ENCODE data around the gene SLC1A4. TPM values are rescaled to one million over a fixed set of nuclear protein-coding genes. Genes with fewer than 3 reads are reported as not detected.

Gene SLC1A4
- total and polyA plus RNA-seq, 5 experiments from 2014 or later: 0.09 to 1.9 (median 1.2) TPM

DNA sequence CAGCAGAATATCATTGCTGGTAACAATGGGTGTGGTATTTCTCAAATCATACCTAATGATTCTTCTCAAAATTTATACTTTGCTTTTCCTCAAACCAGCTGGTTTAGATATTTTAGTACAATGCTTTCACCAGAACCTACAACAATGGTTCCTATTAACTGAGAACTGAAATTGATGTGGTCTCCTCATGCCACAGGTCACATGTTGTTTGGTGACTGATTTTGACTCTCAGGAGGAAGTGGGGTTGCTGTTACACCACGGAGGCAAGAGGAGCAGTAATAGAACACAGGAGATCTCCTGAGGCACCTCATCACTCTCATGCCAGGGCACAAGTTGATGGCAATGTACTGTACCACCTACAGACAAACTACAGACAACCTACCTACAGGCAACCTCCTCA, 64.0 kb downstream of the SLC1A4 start:
- H3K9me3 Mint-ChIP-seq: no peaks in the 10 kb centered on the region
- H3K4me3 Mint-ChIP-seq: peak overlapping the region; percentile 38 to 81 (median 62)
- POLR2A ChIA-PET: interaction anchor here (0.6 to 1.7 kb wide), 4 partner anchors 12 to 135 kb away, joined by 4 to 5 read pairs (median 5); partner anchors contain the start of gene RAB1A
- H3K27ac Mint-ChIP-seq: peak overlapping the region in 9 of 10 donors; percentile 62 to 88 (median 81)
- H3K36me3 Mint-ChIP-seq: no peaks in the 10 kb centered on the region
- peak in 9 of 10 donors; percentile 16 to 78 (median 55) for DNase-seq
- no peaks in the 10 kb centered on the region for H3K27me3 Mint-ChIP-seq
- H3K4me1 Mint-ChIP-seq: peaks cover 32 to 58% (median 54%) of the 10 kb centered on the region in 4 donors
- peak; percentile 10 to 38 for ATAC-seq

DNA sequence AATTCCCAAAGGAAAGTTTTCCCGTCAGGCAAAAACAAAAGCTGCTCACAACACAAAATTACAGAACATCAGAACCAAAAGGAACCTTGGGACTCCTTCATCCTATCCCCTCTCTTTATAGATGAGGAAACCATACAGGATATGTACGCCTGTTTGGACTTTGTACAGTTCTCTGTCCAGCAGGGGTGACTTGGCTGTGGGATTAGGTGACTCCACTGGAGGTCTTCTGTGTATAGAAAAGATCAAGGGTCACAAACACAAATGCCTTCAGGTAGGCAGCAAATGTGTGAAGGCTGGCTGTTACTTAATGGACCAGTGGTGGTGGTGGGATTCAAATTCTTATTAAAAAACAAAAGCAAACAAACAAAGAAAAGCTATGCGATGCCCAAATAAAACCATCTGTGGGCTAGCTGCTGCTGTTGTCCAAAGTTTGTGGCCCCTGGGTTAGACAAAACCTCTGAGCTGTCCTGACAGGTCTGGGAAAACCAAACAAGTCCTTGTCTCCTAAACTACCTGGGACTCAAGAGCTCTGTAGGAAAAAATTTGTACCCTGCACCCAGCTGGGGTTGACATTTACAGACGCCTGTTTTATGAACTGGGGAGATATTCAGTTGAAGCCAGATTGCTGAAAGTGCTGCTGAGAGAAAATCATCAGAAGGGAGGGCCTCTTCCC, 65.7 kb downstream of the SLC1A4 start:
- Mint-ChIP-seq H3K9me3 (no peaks in the 10 kb centered on the region), H3K4me1 (peaks cover 36 to 75% (median 69%) of the 10 kb centered on the region in 4 donors), H3K27ac (peak overlapping the region in 9 of 10 donors; percentile 48 to 99 (median 95)), H3K27me3 (no peaks in the 10 kb centered on the region), H3K4me3 (peak overlapping the region; percentile 81 to 98 (median 96)), H3K36me3 (no peaks in the 10 kb centered on the region)
- ATAC-seq (no peak), DNase-seq (no peak)
- POLR2A ChIA-PET: interaction anchor here (0.9 to 5.0 kb wide), 11 partner anchors 9 to 1466 kb away, joined by 3 to 64 read pairs (median 5); partner anchors contain the start of genes ACTR2, AFTPH, MDH1 and RAB1A

DNA sequence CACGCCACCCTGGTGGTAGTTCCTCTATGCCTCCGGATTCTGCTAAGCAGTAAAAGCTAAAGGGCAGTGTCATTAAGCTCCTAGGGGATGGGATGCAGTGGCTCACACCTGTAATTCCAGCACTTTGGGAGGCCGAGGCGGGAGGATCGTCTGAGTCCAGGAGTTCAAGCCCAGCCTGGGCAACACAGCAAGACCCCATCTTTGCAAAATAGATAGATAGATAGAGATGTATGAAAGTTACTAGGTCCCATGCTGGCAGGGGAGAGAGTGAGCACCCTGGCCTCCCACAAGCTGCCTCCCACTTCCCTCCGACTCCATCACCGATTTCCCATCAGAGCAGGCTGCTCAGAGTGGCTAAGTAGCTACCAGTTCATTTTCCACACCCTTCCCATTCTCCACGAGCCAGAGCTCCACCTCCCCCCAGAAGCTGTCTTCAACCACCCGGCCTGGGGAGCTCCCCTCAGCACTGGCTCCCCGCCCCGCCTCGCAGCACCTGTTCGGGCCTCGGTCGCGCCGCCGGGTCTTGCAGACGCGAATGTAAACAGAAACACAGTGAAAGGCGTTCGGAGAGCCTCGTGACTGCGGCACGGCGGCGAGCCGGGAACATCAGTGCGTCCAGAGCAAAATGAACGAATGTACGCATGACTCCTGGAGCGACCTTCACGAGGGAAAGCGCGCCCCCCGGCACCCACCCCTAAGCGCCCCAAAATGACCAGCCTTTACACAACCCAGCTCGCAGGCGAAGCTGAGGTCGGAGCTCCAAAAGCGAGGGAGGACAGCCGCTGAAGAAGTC, 66.4 kb downstream of the SLC1A4 start:
- Mint-ChIP-seq H3K9me3 (no peaks in the 10 kb centered on the region), H3K36me3 (peaks cover 0 to 2% (median 0%) of the 10 kb centered on the region in 3 donors), H3K27ac (peak overlapping the region; percentile 79 to 99 (median 96)), H3K4me3 (peak overlapping the region; percentile 81 to 98 (median 96)), H3K4me1 (peaks cover 36 to 82% (median 74%) of the 10 kb centered on the region in 4 donors), H3K27me3 (no peaks in the 10 kb centered on the region)
- DNase-seq (peak in 5 of 10 donors; percentile 59 to 67 (median 60)), ATAC-seq (peak; percentile 43 to 48)
- POLR2A ChIA-PET: interaction anchor here (0.8 to 5.0 kb wide), 17 partner anchors 10 to 1467 kb away, joined by 3 to 64 read pairs (median 5); partner anchors contain the start of genes ACTR2, AFTPH, MDH1 and RAB1A

DNA sequence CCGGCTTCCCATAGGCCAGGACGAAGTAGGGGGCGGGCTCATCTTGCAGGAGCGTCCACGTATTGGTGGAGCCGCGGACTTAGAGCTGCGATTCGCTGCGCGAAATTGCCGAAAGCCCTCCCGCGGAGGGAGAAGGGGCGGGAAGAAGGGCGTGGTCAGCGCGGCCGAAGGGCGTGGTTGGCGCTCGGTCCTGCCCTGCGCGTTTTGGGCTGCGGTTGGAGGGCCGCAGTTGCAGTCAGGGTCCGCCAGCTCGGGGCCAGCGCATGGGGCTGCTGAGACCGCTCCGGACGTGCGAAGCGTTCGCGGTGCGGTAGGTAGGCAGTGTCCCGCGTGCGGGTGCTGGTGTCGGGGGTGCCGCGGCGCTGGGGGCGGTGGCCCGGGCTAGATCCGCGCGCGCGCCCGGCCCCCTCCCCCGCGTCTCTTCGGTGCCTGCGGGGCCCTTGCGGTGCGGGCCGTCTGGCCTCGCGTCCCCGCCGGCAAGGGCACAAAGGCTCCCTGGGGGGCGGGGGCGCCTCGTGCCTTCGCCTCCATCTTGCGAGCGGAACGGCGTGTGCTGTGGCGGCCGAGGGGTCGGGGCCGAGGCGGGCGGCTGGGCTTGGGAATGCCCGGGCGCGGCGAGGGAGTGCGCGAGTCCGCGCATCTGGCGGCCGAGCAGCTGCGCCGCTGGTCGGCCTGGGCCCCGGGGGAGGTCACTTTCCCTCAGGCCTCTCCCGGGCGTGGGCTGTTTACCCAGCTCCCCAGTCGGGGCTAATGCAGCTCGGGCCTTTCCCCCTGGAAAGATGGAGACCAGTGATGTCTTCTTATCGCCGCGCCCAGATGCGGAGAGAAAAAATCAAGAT, 67.2 kb downstream of the SLC1A4 start, which contains the start of gene CEP68:
TSS of gene CEP68 (plus strand) at position 202 of the 839 bp plus-strand sequence. CDS start 13,029 bp downstream, outside the sequence.
- peak; percentile 86 to 87 for ATAC-seq
- POLR2A ChIA-PET: interaction anchor here (0.6 to 5.0 kb wide), 17 partner anchors 9 to 532 kb away, joined by 3 to 64 read pairs (median 5); partner anchors contain the start of genes ACTR2, AFTPH, RAB1A and SERTAD2
- Mint-ChIP-seq H3K9me3 (no peaks in the 10 kb centered on the region), H3K27me3 (no peaks in the 10 kb centered on the region), H3K4me1 (peaks cover 34 to 86% (median 78%) of the 10 kb centered on the region in 4 donors), H3K36me3 (peaks cover 0 to 2% (median 0%) of the 10 kb centered on the region in 3 donors), H3K4me3 (peak within 1 kb of the TSS; percentile 81 to 100 (median 98)), H3K27ac (peak within 1 kb of the TSS; percentile 82 to 99 (median 97))
- DNase-seq: peak; percentile 87 to 97 (median 95)

DNA sequence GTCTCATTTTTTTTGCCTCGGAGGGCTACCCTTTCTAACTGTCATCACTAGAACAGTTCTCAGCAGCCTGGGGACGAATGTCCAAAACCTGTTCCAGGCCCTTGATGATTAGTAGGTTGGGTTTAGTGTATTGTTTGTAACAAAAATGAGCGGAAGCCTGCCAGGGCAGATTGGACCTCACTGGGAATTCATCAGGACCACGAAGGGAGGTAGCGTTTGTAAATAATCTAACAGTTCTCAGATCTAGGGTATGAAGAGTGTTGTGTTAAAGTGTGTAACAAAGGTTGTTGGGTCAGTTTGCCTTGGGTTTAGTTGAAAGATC, 67.8 kb downstream of the SLC1A4 start:
- Mint-ChIP-seq H3K9me3 (no peaks in the 10 kb centered on the region), H3K27ac (peak overlapping the region; percentile 2 to 98 (median 92)), H3K4me3 (peak overlapping the region; percentile 80 to 100 (median 92)), H3K27me3 (no peaks in the 10 kb centered on the region), H3K4me1 (peaks cover 37 to 87% (median 80%) of the 10 kb centered on the region in 4 donors), H3K36me3 (peaks cover 0 to 2% (median 0%) of the 10 kb centered on the region in 3 donors)
- POLR2A ChIA-PET: interaction anchor here (0.6 to 5.0 kb wide), 8 partner anchors 8 to 533 kb away, joined by 4 to 64 read pairs (median 8); partner anchors contain the start of genes ACTR2, AFTPH and RAB1A
- no peak for DNase-seq
- no peak for ATAC-seq

DNA sequence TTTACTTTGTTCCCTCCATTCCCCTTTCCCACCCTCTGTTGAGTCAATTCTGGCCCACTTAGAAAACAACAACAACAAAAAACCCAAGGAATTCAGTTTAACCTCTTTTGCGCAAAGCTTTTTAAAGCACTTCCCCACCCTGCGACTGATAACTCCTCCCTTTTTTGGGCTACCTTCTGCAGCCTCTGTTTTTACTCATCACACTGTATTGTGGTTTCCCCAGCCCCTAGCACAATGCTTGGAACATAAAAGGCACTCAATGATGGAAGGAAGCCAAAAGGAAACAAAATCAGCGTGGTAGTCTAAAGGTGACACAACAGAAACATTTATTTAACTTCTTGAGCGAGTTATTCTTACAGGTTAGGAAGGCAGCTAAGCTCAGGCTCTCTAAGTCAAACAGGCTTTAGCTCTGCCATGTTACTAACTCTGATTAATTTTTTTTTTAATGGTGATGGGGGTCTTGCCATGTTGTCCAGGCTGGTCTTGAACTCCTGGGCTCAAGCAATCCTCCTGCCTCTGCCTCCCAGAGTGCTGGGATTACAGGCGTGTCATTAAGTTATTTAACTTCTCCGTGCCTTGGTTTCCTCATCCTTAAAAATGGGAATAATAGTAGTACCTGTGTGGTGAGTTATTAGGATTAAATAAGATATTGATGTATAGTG, 68.3 kb downstream of the SLC1A4 start:
- H3K4me1 Mint-ChIP-seq: peaks cover 37 to 83% (median 76%) of the 10 kb centered on the region in 4 donors
- POLR2A ChIA-PET: interaction anchor here (0.6 to 5.0 kb wide), 8 partner anchors 8 to 533 kb away, joined by 4 to 64 read pairs (median 8); partner anchors contain the start of genes ACTR2, AFTPH and RAB1A

DNA sequence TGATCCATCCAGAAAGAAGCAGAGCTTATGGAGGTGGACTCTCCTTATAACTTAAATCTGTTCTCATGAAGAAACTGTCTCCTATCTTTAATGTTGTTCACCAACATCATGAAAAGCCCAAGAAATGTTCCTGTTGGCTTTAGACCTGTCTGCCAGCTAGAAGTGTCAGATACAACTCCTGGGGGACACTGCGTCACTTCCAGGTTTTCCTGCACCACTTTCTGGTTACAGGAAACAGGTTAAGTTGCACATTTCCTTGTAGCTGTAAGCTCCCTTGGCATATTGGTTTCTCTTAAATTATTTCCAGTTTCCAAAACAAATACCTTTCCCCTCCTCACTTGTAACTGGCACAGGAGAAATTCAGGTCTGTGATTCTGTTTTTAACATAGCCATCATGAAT, 69.9 kb downstream of the SLC1A4 start:
- POLR2A ChIA-PET: interaction anchor here (0.5 to 5.0 kb wide), 6 partner anchors 9 to 166 kb away, joined by 3 to 64 read pairs (median 5); partner anchors contain the start of gene RAB1A
- peaks cover 0 to 2% (median 0%) of the 10 kb centered on the region in 3 donors for H3K36me3 Mint-ChIP-seq
- no peaks in the 10 kb centered on the region for H3K27me3 Mint-ChIP-seq
- ATAC-seq (no peak), DNase-seq (no peak)
- peak overlapping the region in 1 of 10 donors; percentile 58 for H3K27ac Mint-ChIP-seq
- H3K4me3 Mint-ChIP-seq: peak overlapping the region in 9 of 10 donors; percentile 7 to 98 (median 54)
- H3K9me3 Mint-ChIP-seq: no peaks in the 10 kb centered on the region
- H3K4me1 Mint-ChIP-seq: peaks cover 34 to 83% (median 73%) of the 10 kb centered on the region in 4 donors

More for the DNA sequence above, 68.3 kb downstream of the SLC1A4 start:
- ATAC-seq (peak; percentile 56 to 60), DNase-seq (peak in 9 of 10 donors; percentile 42 to 91 (median 74))
- Mint-ChIP-seq H3K27ac (peak overlapping the region; percentile 2 to 98 (median 92)), H3K36me3 (peaks cover 0 to 2% (median 0%) of the 10 kb centered on the region in 3 donors), H3K27me3 (no peaks in the 10 kb centered on the region), H3K4me3 (peak overlapping the region; percentile 80 to 100 (median 92)), H3K9me3 (no peaks in the 10 kb centered on the region)

DNA sequence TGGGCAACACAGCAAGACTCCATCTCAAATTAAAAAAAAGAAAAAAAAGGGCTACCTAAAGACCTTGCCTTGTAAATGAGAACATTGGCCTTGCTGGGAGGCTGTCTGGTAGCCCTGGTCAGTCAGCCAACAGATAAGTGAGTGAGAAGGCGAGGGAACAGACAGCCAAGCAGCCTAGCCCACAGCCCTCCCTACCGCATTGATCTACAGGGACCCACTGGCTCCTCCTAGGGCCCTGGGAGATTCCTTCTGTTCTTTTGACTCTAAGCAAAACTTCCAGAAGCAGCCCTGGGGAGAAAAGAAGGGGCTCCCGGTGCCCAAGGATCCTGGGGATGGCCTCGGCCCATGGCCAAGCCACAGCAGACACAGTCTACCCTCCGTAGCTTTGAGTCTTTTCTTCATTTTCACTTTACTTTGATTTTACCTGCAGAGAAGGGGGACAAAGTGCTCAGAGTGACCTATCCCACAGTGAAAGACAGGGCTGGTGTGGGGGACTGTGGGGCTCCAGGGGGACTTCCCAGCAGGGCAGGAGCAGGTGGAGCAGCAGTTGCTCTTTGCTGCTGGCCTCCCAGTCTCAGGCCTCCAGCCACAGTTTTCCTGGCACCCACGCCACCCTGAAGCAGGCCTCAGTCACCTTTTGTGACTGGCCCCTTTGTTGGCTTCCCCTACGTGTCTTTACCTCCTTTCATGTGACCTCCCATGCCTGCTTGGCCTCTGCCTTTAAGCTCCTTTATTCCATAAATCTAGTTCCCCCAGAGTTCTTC, 72.1 kb downstream of the SLC1A4 start:
- Mint-ChIP-seq H3K27me3 (no peaks in the 10 kb centered on the region), H3K36me3 (peaks cover 0 to 2% (median 0%) of the 10 kb centered on the region in 3 donors), H3K4me1 (peaks cover 26 to 79% (median 70%) of the 10 kb centered on the region in 4 donors), H3K27ac (peak overlapping the region in 3 of 10 donors; percentile 25 to 45 (median 43)), H3K4me3 (peak overlapping the region in 1 of 10 donors; percentile 9), H3K9me3 (no peaks in the 10 kb centered on the region)
- no peak for DNase-seq
- no peak for ATAC-seq
- POLR2A ChIA-PET: interaction anchor here (1.0 kb wide), 1 partner anchor 69 kb away, joined by 3 read pairs; the partner anchor contains the start of gene RAB1A

DNA sequence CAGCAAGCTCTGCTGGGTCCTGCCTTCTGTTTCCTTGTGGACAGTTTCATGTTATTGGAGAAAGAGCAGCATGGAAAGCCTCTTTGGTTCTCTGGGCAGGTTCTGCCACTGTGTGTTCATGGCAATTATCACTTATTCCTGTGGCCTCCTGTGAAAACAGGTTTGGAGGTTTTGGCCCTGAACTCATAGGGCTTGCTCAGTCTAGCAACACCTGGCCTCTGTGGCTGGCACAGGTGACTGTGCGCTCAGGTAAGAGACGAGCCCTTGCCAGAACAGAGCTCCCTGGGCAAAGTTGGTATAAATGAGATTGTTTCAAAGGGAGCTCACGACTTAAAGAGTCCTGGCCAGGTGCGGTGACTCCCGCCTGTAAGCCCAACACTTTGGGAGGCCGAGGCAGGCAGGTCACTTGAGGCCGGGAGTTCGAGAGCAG, 72.7 kb downstream of the SLC1A4 start:
- ATAC-seq: no peak
- no peak for DNase-seq
- H3K4me3 Mint-ChIP-seq: no peak overlapping the region
- H3K27ac Mint-ChIP-seq: peak overlapping the region in 2 of 10 donors; percentile 25 to 45
- POLR2A ChIA-PET: interaction anchor here (0.9 to 1.0 kb wide), 2 partner anchors 68 to 71 kb away, joined by 3 read pairs; partner anchors contain the start of gene RAB1A
- peaks cover 0 to 2% (median 0%) of the 10 kb centered on the region in 3 donors for H3K36me3 Mint-ChIP-seq
- no peaks in the 10 kb centered on the region for H3K9me3 Mint-ChIP-seq
- no peaks in the 10 kb centered on the region for H3K27me3 Mint-ChIP-seq
- peaks cover 26 to 82% (median 72%) of the 10 kb centered on the region in 4 donors for H3K4me1 Mint-ChIP-seq
